T47D (cell line): ENCODE data around the gene NR0B2.

Experiments used
- DNase-seq, 2 experiments: peaks; one replicate each; pipeline versions ENCODE4 v3.0.0 to v3.0.0-alpha.2; 2011 to 2012; ENCODE audit warnings: low read depth in 1 of 2, low spot score in 1 of 2
- JUND ChIP-seq: IDR thresholded peaks from 2 replicates; pipeline ENCODE4 v1.6.1; 2012; ENCODE audit warnings: low read depth
- in situ Hi-C: cut with HindIII; loops from 2 replicates; pipeline ENCODE4 v1.10.0; 2016; ENCODE audit warnings: low sequenced_read_pairs, low pct_unique_long_range_greater_than_20kb

Gene NR0B2

GRCh38 chr1:26913754-26914619 lies at the start of gene NR0B2:
Gene NR0B2, minus strand, starts transcription at chr1:26913975. Its CDS starts 35 bp downstream, at chr1:26913940.
- no peak for TF ChIP-seq JUND
- DNase-seq: no peak
- in situ Hi-C loops: no loop called here

- no peak for TF ChIP-seq JUND
- DNase-seq: no peak
- in situ Hi-C loops: no loop called here
These were observed 48.1 kb upstream of the NR0B2 start for GRCh38 chr1:26961826-26962225.

GRCh38 chr1:26960625-26960966 lies 46.8 kb upstream of the NR0B2 start:
- DNase-seq: no peak
- in situ Hi-C loops: no loop called here
- TF ChIP-seq JUND: no peak

GRCh38 chr1:26959722-26960624 lies 46.2 kb upstream of the NR0B2 start, which contains the start of gene KDF1:
Gene KDF1, minus strand, starts transcription at chr1:26960468. Its CDS starts 8,088 bp downstream, at chr1:26952380.
- peak; percentile 51 to 91 for DNase-seq
- no peak for TF ChIP-seq JUND
- in situ Hi-C loops: no loop called here

- TF ChIP-seq JUND: no peak
- no peak for DNase-seq
- in situ Hi-C loops: no loop called here
These were observed 45.5 kb upstream of the NR0B2 start for GRCh38 chr1:26959270-26959669.

- DNase-seq: no peak
- in situ Hi-C loops: no loop called here
- TF ChIP-seq JUND: no peak
These were observed 43.5 kb upstream of the NR0B2 start for GRCh38 chr1:26957306-26957705.

GRCh38 chr1:26956321-26956720 lies 42.5 kb upstream of the NR0B2 start:
- DNase-seq: no peak
- in situ Hi-C loops: no loop called here
- TF ChIP-seq JUND: no peak

- DNase-seq: no peak
- no peak for TF ChIP-seq JUND
- in situ Hi-C loops: no loop called here
These were observed 39.6 kb upstream of the NR0B2 start for GRCh38 chr1:26953374-26953773.

GRCh38 chr1:26951821-26952497 lies 38.2 kb upstream of the NR0B2 start:
- in situ Hi-C loops: no loop called here
- TF ChIP-seq JUND: no peak

GRCh38 chr1:26951216-26951615 lies 37.4 kb upstream of the NR0B2 start:
- in situ Hi-C loops: no loop called here
- no peak for DNase-seq
- no peak for TF ChIP-seq JUND

More at GRCh38 chr1:26951821-26952497, 38.2 kb upstream of the NR0B2 start:
- no peak for DNase-seq

- in situ Hi-C loops: no loop called here
- no peak for DNase-seq
- TF ChIP-seq JUND: no peak
These were observed 36.8 kb upstream of the NR0B2 start for GRCh38 chr1:26950602-26951001.

GRCh38 chr1:26949926-26950319 lies 36.1 kb upstream of the NR0B2 start:
- in situ Hi-C loops: no loop called here
- TF ChIP-seq JUND: no peak
- no peak for DNase-seq
